ENCODE measurements around the gene KIF5A.

GRCh38 chr12:57626111-57626920 is 76.5 kb downstream of the KIF5A start:
- TF ChIP-seq CTCF (IDR thresholded peaks at IDR 0.05; ENCODE audit: low read depth, low read length): no peak
- no peak for TF ChIP-seq EZH2phosphoT487 (IDR thresholded peaks at IDR 0.05; ENCODE audit: low read depth)

Measured in OCI-LY3 (cell line).